ENCODE measurements around the gene ZNF638. TPM values are rescaled to one million over a fixed set of nuclear protein-coding genes. Genes with fewer than 3 reads are reported as not detected.
A peak's percentile ranks its signal among the peaks of the same experiment; 100 is the strongest.

The ZNF638 gene
- total and polyA plus RNA-seq, 8 donors: 92.1 to 280 (median 221) TPM

DNA sequence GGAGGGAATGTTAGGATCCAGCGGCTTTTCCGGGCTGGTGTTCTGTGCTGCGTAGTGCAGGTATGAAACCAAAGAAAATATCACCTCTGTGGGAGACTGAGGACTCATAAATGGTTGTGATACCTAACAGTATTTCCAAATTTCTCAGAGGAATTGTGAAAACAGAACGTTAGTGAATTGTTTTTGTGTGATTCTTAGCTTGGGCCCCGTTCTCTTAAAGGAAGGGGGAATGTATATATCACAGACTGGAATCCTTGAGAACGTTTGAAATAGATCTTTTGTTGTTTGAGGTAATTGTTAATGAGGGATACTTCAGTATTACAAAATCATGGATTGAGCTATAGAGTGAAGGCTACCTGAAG lies 834 bp downstream of the ZNF638 start:
- Histone ChIP-seq H3K4me3 (peak overlapping the region; percentile 80 to 95), H3K36me3 (peaks cover 0 to 7% of the 10 kb centered on the region in 2 donors), H3K4me1 (peaks cover 9 to 50% of the 10 kb centered on the region in 2 donors), H3K27ac (peak overlapping the region; percentile 89 to 96), H3K27me3 (no peaks in the 10 kb centered on the region), H3K9me3 (no peaks in the 10 kb centered on the region)
- DNase-seq (no peak), ATAC-seq (no peak)
- no peak for TF ChIP-seq CTCF (IDR thresholded peaks at IDR 0.05)
- intact Hi-C loops (cut with DNase I): no loop called here

DNA sequence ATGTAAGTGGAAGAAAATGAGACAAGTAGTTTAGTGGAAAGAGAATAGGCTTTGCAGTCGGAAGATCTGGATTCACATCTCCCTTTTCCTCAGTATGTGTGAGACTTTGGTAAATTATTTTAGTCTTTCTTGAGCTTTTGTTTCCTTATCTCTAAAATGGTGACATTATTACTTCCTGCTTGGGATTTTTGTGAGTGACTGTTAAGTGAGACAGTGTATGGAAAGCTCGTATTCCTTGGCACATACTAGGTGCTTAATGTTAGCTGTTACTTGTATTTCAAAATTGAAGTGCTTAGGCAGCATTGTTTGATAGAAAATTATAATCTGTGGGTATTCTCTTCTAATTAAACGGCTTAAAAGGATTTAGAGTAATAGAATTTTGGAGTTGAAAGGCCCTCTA lies 2.0 kb downstream of the ZNF638 start:
- no peaks in the 10 kb centered on the region for H3K27me3 ChIP-seq
- H3K27ac ChIP-seq: no peak overlapping the region
- intact Hi-C loops (cut with DNase I): no loop called here
- TF ChIP-seq CTCF (IDR thresholded peaks at IDR 0.05): no peak
- H3K4me1 ChIP-seq: peaks cover 9 to 61% of the 10 kb centered on the region in 2 donors
- peak overlapping the region; percentile 80 to 95 for H3K4me3 ChIP-seq
- peaks cover 0 to 7% of the 10 kb centered on the region in 2 donors for H3K36me3 ChIP-seq
- no peaks in the 10 kb centered on the region for H3K9me3 ChIP-seq
- ATAC-seq (no peak), DNase-seq (no peak)

DNA sequence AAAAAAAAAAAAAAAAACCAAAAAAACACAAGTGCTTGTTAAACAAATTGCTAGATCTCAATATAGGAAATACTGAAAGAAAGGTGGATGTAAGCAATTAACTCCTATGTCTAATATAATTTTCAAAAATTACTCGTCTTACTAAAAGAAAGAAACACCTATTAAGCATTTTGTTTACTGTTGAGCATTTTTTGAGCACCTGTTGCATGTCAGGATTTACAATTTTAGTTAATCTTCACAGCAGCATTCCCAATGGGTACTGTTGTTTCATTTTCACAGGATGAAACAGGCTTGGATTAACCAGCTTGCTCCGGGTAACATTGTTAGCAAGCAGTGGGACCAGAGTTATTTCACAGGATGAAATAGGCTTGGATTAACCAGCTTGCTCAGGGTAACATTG lies 4.8 kb downstream of the ZNF638 start:
- Histone ChIP-seq H3K27me3 (no peaks in the 10 kb centered on the region), H3K4me3 (no peak overlapping the region), H3K9me3 (no peaks in the 10 kb centered on the region), H3K36me3 (peaks cover 0 to 7% of the 10 kb centered on the region in 2 donors), H3K4me1 (peaks cover 9 to 84% of the 10 kb centered on the region in 2 donors), H3K27ac (peak overlapping the region in 1 of 2 donors; percentile 9)
- ATAC-seq (no peak), DNase-seq (no peak)
- TF ChIP-seq CTCF (IDR thresholded peaks at IDR 0.05): no peak
- intact Hi-C loops (cut with DNase I): no loop called here

DNA sequence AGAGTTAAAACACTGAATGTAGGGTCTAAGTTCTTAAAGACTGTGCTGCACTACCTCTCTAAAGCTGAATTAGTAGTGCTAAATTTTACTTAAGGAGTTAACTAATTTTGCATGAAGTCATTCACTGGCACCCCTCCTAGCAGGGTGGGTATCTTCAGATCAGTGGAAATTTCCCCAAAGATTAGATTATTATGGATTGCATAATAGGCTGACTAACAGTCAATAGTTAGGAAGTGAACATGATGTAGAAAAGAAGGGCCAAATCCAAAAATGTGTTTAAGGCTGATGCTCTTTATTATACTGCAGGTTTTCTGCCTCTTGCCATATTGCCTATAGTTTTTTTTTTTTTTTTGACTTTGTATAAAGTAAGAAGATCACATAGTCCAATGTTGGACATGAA lies 5.2 kb downstream of the ZNF638 start:
- intact Hi-C loops (cut with DNase I): no loop called here
- no peaks in the 10 kb centered on the region for H3K27me3 ChIP-seq
- peaks cover 0 to 7% of the 10 kb centered on the region in 2 donors for H3K36me3 ChIP-seq
- TF ChIP-seq CTCF (IDR thresholded peaks at IDR 0.05): no peak
- no peaks in the 10 kb centered on the region for H3K9me3 ChIP-seq
- ATAC-seq (no peak), DNase-seq (no peak)
- peak overlapping the region in 1 of 2 donors; percentile 9 for H3K27ac ChIP-seq
- peaks cover 9 to 86% of the 10 kb centered on the region in 2 donors for H3K4me1 ChIP-seq
- H3K4me3 ChIP-seq: no peak overlapping the region

GRCh38 chr2:71337776-71338175 lies 6.2 kb downstream of the ZNF638 start:
- DNase-seq (peak in 1 of 4 donors; percentile 20), ATAC-seq (no peak)
- intact Hi-C loops (cut with DNase I): no loop called here
- no peak for TF ChIP-seq CTCF (IDR thresholded peaks at IDR 0.05)
- Histone ChIP-seq H3K4me3 (no peak overlapping the region), H3K27ac (no peak overlapping the region), H3K27me3 (no peaks in the 10 kb centered on the region), H3K9me3 (no peaks in the 10 kb centered on the region), H3K4me1 (peaks cover 9 to 83% of the 10 kb centered on the region in 2 donors), H3K36me3 (peaks cover 0 to 7% of the 10 kb centered on the region in 2 donors)

Measured in left lung (tissue), 10 donors.